HG03045 (cell line): ENCODE measurements around the gene GNB1.

Source experiments
- ATAC-seq: cut with Tn5 transposase; IDR thresholded peaks from one replicate; pipeline ENCODE4 v1.9.1; 2021; ENCODE audit warnings: mild to moderate bottlenecking, moderate library complexity; ENCODE audit not compliant: unreplicated experiment

GNB1 gene

GRCh38 chr1:1910651-1911331 is 19.9 kb upstream of the GNB1 start:
- ATAC-seq: no peak

- ATAC-seq: no peak
Observed at GRCh38 chr1:1910033-1910465, 19.2 kb upstream of the GNB1 start.

DNA sequence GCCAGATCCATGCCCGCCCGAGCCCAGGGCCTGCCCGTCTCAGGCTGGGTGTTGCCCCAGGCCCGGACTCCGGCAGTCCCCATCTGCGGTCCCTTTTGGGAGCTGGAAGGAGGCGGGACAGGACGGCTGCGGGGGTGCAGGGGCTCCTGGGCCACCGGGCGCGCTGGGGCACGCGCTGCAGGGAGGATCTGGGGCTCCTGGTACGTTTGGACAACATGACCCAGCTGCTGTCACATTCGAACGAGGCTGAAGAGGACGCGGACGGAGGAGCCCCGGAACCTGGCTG is 17.6 kb upstream of the GNB1 start:
- no peak for ATAC-seq

- ATAC-seq: no peak
Observed at GRCh38 chr1:1907098-1907736, 16.3 kb upstream of the GNB1 start.

GRCh38 chr1:1906185-1907097 is 15.6 kb upstream of the GNB1 start:
- ATAC-seq: no peak

GRCh38 chr1:1903224-1903623 is 12.3 kb upstream of the GNB1 start:
- no peak for ATAC-seq

DNA sequence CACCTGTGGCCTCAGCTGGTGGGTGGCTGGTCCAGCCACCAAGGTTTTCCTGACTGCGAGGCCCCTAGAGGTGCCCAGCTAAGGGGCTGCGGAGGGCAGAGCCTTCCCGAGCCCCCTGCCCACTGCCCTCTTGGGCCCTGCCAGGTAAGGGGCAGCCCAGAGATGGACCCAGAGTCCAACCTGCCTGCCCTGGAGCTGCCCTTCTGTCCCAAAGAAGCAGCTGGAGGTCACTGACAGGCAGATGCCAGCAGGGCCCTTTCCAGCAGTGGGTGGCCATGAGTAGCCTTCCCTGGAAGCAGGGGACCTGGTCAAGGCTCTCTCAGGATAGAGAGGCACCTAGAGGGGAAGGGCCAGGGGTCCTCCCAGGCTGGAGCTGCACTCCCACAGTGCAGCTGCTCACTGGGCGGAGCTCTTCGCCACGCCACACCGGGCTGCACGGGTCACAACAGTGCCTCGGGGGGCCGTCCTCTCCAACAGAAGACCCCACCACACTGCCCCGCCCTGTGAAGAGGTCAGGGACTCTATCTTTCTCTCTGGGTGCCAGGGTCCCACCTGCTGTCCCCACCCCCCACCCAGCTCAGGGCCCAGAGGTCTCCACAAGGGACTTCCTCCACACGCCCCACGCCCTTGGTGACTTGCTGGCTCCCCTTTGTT is 10.9 kb upstream of the GNB1 start:
- ATAC-seq: no peak

GRCh38 chr1:1900883-1901640 is 10.2 kb upstream of the GNB1 start:
- no peak for ATAC-seq

- ATAC-seq: no peak
Observed at GRCh38 chr1:1899967-1900327, 9.1 kb upstream of the GNB1 start.

DNA sequence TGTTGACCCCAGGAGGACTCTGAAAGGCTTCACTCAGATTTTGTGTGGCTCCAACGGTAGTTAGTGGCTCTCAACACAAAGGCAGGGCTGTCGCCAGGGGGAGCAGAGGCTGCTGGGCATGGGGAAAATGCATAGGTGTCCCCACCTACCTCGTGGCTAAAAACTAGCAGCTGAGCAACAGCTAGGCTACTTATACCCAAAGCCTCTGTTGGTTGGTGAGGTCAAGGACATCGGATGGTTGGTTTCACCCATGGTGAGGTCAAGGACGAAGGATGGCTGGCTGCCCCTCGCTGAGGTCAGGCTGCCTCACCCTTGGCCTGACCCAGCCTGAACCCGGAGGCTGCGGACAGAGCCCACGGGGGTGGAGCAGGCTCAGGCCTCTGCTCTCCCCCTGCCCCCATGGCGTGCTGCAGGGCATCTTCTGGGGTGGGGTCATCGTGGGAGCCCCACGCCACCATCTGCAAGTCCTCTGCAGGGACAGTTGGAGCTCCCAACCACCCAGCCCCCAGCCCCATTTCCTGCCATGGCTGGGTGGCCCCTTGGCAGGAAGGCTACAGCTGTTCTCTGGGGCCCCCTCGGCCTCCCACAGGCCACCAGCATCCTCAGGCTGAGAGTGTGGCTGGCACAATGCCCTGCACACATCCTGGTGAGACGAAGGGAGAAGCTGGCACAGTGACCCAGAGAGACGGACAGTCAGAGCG is 8.5 kb upstream of the GNB1 start:
- ATAC-seq: no peak

- ATAC-seq: no peak
Observed at GRCh38 chr1:1898246-1898933, 7.5 kb upstream of the GNB1 start.

DNA sequence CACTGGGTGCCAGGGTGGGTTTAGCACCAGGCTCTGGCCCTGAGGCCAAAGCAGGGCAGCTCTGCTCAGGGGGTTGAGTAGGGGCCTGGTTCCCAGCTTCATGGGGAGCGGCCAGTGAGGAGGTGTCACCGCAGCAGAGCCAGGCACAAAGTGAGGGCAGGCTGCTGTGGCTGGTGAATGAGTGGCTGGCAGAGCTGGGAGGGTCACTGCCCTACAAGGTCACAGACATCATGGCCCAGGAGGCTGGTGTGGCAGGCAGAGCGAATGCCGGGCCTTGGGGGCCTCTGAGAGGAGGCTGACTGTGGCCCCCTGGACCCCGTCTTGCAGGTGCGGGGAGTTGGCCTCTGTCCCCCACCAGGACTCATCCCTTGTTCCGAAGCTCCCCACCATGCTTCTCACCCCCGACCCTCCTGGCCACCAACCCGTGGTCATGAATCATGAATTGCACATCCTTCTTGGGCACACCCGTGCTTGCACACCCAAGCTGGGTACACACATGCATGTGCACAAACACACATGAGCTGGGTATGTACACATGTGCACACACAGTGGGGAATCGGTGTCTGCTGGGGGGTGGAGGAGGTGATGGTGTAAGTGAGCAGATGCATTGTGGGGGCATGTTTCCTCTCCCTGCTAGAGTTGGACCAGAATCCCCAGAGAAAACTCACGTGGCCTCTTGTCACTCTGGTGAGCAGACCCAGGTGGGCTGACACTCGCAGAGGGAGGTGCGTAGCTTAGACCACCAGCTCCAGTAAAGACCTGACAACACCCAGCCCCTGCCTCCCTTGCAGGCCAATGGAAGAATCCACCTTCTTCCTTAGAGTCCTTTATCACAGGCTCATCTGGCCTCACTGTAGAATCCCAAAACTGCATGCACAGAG is 4.8 kb upstream of the GNB1 start:
- no peak for ATAC-seq

- no peak for ATAC-seq
Observed at GRCh38 chr1:1895060-1895418, 4.2 kb upstream of the GNB1 start.

DNA sequence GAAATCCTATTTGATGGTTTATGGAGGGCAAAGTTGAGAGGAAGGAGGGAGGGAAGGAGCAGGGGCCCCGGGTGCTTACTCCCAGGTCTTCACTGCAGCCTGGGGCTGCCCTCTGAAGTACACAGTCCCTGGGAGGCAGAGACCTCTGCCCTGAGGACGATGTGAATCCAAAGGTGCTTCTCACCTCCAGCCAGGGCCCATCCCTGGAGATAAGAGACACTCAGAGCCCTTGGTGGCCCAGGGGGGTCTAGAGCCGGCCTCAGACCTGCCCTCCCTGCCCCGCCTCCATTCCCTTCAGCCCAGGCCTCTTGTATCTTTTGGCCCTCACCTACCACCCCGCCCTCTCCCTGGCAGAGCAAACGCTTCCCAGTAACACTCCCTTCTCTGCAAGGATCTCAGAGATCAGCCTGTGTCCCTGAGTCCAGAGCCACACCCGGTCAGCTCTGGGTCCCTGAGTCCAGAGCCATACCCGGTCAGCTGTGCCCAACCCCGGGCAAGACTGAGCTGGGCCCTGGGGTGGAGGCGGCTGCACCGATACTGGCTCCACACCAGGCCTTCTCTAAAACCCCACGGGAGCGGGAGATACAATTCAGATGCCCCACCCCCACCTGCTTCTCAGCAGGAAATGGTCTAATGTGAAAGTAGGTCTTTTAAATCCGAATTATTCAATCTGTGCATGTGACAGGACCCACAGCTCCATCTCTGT is 3.6 kb upstream of the GNB1 start:
- no peak for ATAC-seq

DNA sequence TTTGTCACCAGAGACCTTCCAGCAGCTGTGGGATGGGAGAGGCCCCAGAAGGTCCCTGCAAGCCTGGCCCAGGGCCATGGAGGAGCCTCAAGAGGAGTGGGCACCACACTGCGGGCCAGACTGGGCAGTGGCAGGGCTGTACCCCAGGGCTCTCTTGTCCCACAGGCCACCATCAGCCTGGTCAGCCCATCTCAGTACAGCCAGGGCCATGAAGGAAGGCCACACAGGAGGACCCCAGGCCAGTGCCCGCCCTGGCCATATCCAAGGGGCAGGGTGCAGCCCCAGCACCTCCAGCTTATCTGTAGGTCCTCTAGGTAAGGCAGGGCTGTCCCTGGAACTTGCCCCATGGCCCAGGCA is 3.1 kb upstream of the GNB1 start:
- ATAC-seq: no peak

DNA sequence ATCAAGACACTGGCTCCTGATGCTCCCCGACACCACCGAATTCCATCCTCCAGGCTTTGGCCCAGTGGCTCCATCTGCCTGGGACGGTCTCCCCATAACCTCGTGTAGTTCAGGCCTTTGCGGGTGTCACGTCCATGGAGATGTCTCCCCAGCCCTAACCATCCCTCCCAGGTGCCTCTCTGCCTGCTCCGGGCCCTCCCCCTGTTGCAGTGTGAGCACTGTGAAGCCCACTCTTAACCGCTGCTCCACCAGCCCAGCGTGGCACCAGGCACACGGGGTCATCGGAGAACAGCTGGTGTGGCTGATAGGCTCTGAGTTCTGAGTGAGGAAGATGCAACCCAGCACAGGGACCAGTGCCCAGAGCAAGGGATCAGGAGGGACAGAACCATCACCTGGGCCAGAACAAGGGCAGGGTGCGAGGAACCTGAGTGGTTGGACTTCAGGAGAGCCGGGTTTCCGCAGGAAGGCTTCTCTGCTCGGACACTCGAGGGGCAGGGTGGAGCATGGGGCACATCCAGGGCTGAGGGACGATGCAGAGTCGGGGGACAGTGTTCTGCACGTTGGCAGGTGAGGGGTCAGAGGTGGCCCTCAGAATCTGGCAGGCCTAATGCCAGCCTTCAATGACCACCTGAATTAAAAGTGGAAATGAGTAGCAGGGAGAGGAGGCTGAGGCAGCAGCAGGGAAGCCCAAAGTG is 2.6 kb upstream of the GNB1 start:
- ATAC-seq: no peak

GRCh38 chr1:1892763-1893120 is 1.9 kb upstream of the GNB1 start:
- no peak for ATAC-seq
